Measurements from ENCODE around the gene PTPRK. TPM values are rescaled to one million over a fixed set of nuclear protein-coding genes. Genes with fewer than 3 reads are reported as not detected.

The PTPRK gene
- total and polyA plus RNA-seq, 2 of the 8 experiments (the other 6 are each of a cell fraction or from before 2014, with no cell fraction given) = 11.4 to 47.3 TPM

DNA sequence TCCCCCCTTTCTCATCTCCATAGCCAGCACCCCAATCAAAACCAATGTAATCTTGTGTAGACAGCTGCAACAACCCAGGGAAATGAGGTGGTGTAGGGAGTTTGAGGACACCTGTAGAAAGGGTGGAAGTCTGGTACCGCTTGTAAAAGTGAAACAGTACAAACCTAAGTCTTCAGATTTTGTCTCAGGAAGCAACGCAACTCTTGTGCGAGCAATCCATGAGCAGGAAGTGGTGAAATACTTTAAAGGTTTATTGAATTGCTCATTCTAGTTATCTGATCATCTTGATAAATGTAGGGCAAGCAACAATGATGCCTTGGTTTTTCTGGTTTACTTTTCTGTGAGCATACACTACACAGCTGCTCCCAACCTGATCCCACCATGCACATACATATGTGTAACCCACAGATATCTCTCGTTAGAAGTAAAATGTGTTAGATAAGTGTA is 548.4 kb downstream of the PTPRK start:
- CTCF ChIA-PET (ENCODE audit: partially characterized antibody) = no interaction called here
- H4K8ac ChIP-seq (ENCODE audit: extremely low read depth, insufficient read depth, low read length) = no peak overlapping the region
- H2BK15ac ChIP-seq (ENCODE audit: low read length) = no peak overlapping the region
- H4K5ac ChIP-seq (ENCODE audit: insufficient read length, low read depth, low read length) = no peak overlapping the region
- no peaks in the 10 kb centered on the region for H3K9me3 ChIP-seq (ENCODE audit: insufficient read depth in 2 of 2, low read depth in 1 of 2, low read length in 1 of 2)
- H3K4me2 ChIP-seq (ENCODE audit: insufficient read depth in 1 of 2, low read depth in 2 of 2, low read length in 2 of 2) = no peak overlapping the region
- DNase-seq (ENCODE audit: low read depth in 1 of 2, low spot score in 2 of 2) = no peak
- no peak overlapping the region for H3K56ac ChIP-seq (replicated peaks; ENCODE audit: insufficient read length, low read depth, low read length)
- H2AFZ ChIP-seq (ENCODE audit: low read length) = no peak overlapping the region
- no peak for FAIRE-seq
- H4K20me1 ChIP-seq (replicated peaks in 1 of 2; ENCODE audit: control insufficient read depth in 1 of 2, insufficient read depth in 2 of 2, low read length in 2 of 2) = no peaks in the 10 kb centered on the region
- no peaks in the 10 kb centered on the region for H3K27me3 ChIP-seq (replicated peaks in 1 of 4; ENCODE audit: control insufficient read depth in 3 of 4, extremely low read depth in 1 of 4, insufficient read depth in 3 of 4, low read length in 3 of 4)
- no peaks in the 10 kb centered on the region for H3K79me1 ChIP-seq (ENCODE audit: low read depth, low read length)
- H2BK12ac ChIP-seq (ENCODE audit: low read depth, low read length) = no peak overlapping the region
- H3K4ac ChIP-seq (replicated peaks; ENCODE audit: insufficient read length, low read depth, low read length) = no peak overlapping the region
- H2BK20ac ChIP-seq (ENCODE audit: low read length) = no peak overlapping the region
- H2BK5ac ChIP-seq (ENCODE audit: low read depth, low read length) = no peak overlapping the region
- TF ChIP-seq TEAD4 (IDR thresholded peaks at IDR 0.05; ENCODE audit: low read depth, low read length) (no peak), RBBP5 (IDR thresholded peaks at IDR 0.05; ENCODE audit: borderline replicate concordance, low read depth, low read length) (no peak), POLR2AphosphoS5 (IDR thresholded peaks at IDR 0.05; ENCODE audit: low read depth, low read length) (no peak), TCF12 (IDR thresholded peaks at IDR 0.05; ENCODE audit: low read depth, low read length) (no peak), MAFK (IDR thresholded peaks at IDR 0.05; ENCODE audit: low read depth, low read length) (no peak), SIX5 (IDR thresholded peaks at IDR 0.05; ENCODE audit: low read depth, low read length) (no peak), JUND (IDR thresholded peaks at IDR 0.05; ENCODE audit: low read length) (no peak), HDAC6 (IDR thresholded peaks at IDR 0.05; ENCODE audit: low read depth, low read length) (no peak), KDM4A (IDR thresholded peaks at IDR 0.05; ENCODE audit: low read depth, low read length, severe bottlenecking) (no peak), ASH2L (IDR thresholded peaks at IDR 0.05; ENCODE audit: low read length) (no peak), BRCA1 (IDR thresholded peaks at IDR 0.05; ENCODE audit: low read depth, low read length) (no peak)
- H3K23me2 ChIP-seq (ENCODE audit: low read depth, low read length) = no peaks in the 10 kb centered on the region
- H4K91ac ChIP-seq (replicated peaks; ENCODE audit: insufficient read length, low read length) = no peak overlapping the region
- H3K79me2 ChIP-seq (ENCODE audit: control insufficient read depth in 1 of 2, insufficient read depth in 2 of 2, low read length in 2 of 2) = no peaks in the 10 kb centered on the region
- POLR2A ChIA-PET (ENCODE audit: partially characterized antibody) = no interaction called here
- H3K4me1 ChIP-seq (replicated peaks in 1 of 4; ENCODE audit: control insufficient read depth in 3 of 4, insufficient read depth in 4 of 4, low read length in 3 of 4) = no peaks in the 10 kb centered on the region
- no peak overlapping the region for H2BK120ac ChIP-seq (replicated peaks; ENCODE audit: low read depth, low read length)
- H3K18ac ChIP-seq (ENCODE audit: extremely low read depth, low read length) = no peak overlapping the region
- H3K14ac ChIP-seq (ENCODE audit: insufficient read length) = no peak overlapping the region
- H3K4me3 ChIP-seq (ENCODE audit: extremely low read depth in 1 of 4, insufficient read depth in 2 of 4, low read depth in 3 of 4, low read length in 4 of 4) = no peak overlapping the region
- H3K9ac ChIP-seq (replicated peaks in 1 of 4; ENCODE audit: extremely low read depth in 1 of 4, low read depth in 3 of 4, low read length in 3 of 4) = no peak overlapping the region
- H2AK5ac ChIP-seq (ENCODE audit: low read depth, low read length) = no peak overlapping the region
- WGBS, 2 experiments (ENCODE audit: extremely low coverage in 1 of 2, insufficient coverage in 1 of 2, insufficient read length in 1 of 2, insufficient replicate concordance in 2 of 2, low coverage in 1 of 2, low lambda C conversion rate in 2 of 2, missing lambda C conversion rate in 1 of 2) = 78% methylated on average over 4 of the region's 4 CpGs; no CpG with 5 or more reads in 1 of the 2 experiments
- H3K23ac ChIP-seq (ENCODE audit: insufficient read length) = no peak overlapping the region
- 0 out of 2 replicates have a peak overlapping the region, but pooled peaks have one; percentile 21 for H3K27ac ChIP-seq (ENCODE audit: low read depth, low read length)
- peaks cover 0 to 17% (median 5%) of the 10 kb centered on the region in 4 experiments; a peak in 4 of 8 replicates for H3K36me3 ChIP-seq (ENCODE audit: control insufficient read depth in 2 of 4, insufficient read depth in 4 of 4, low read length in 3 of 4)
